ENCODE data around the gene MSI2. TPM values are rescaled to one million over a fixed set of nuclear protein-coding genes. Genes with fewer than 3 reads are reported as not detected.

The MSI2 gene
- total RNA-seq, 6 experiments from 2014 or later, result 12.0 to 22.6 (median 19.4) TPM

- WGBS (ENCODE audit: insufficient coverage, low coverage, low lambda C conversion rate, missing lambda C conversion rate), result 100% methylated on average over 2 of the region's 3 CpGs
- Histone ChIP-seq H3K4me3 (no peak overlapping the region), H3K27me3 (no peaks in the 10 kb centered on the region), H3K4me1 (peaks cover 0 to 21% (median 2%) of the 10 kb centered on the region in 4 donors), H3K36me3 (no peaks in the 10 kb centered on the region), H3K27ac (no peak overlapping the region), H3K9me3 (no peaks in the 10 kb centered on the region)
- no peak for DNase-seq
- no peak for ATAC-seq
- intact Hi-C loops (cut with DNase I), result loop anchor here in 1 of 2 donors (10.0 kb wide), 1 partner anchor 58 kb away; no protein-coding TSS in a partner anchor
- TF ChIP-seq POLR2A (IDR thresholded peaks at IDR 0.05), result no peak
These were observed 256.4 kb downstream of the MSI2 start for GRCh38 chr17:57512691-57513090.

DNA sequence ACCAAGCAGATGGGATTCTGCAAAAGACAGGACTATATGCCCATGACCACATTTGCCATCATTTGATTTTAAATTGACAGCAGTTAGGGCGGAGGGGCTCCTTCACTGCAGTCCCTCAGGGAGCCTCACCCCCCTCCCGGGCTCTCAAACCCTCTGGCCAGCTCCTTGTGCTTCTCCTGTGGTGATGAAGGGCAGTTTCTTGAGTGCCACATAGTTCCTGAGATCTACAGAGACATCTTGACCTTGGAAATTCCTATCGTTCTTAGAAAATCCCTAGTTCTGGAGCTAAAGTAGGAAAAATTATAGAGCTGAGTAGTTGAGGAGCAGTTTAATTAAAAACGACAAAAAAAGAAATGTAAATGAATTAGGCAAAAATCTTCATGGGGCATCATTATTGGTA, 257.2 kb downstream of the MSI2 start:
- H3K9me3 ChIP-seq, result no peaks in the 10 kb centered on the region
- DNase-seq, result no peak
- ATAC-seq, result no peak
- no peaks in the 10 kb centered on the region for H3K36me3 ChIP-seq
- WGBS (ENCODE audit: insufficient coverage, low coverage, low lambda C conversion rate, missing lambda C conversion rate), result 91% methylated on average over 4 of the region's 4 CpGs
- peaks cover 0 to 27% (median 2%) of the 10 kb centered on the region in 4 donors for H3K4me1 ChIP-seq
- no peak for TF ChIP-seq CTCF (IDR thresholded peaks at IDR 0.05)
- H3K27me3 ChIP-seq, result no peaks in the 10 kb centered on the region
- no peak overlapping the region for H3K4me3 ChIP-seq
- H3K27ac ChIP-seq, result no peak overlapping the region
- intact Hi-C loops (cut with DNase I), result loop anchor here in 1 of 2 donors (10.0 kb wide), 1 partner anchor 59 kb away; no protein-coding TSS in a partner anchor

DNA sequence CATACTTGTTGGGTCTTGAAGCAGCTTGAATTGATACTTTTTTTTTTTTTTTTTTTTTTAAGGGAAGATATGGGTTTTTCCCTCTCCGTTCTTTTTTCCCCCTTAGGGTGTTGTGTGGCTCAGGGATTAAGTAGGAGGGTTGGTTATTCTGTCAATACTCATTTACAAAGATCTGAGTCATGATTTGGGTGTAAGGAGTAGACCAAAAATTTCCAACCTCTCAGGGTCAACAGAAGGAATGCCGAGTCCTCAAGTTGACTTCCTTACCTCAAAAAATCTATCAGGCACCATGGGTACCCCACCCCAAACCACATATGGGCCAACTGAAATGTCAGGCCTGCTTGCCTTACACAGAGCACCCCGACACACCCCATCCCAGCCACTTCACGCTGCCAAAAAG, 258.3 kb downstream of the MSI2 start:
- no peak for ATAC-seq
- H3K4me1 ChIP-seq, result peaks cover 0 to 27% (median 2%) of the 10 kb centered on the region in 4 donors
- no peaks in the 10 kb centered on the region for H3K27me3 ChIP-seq
- H3K36me3 ChIP-seq, result no peaks in the 10 kb centered on the region
- no peaks in the 10 kb centered on the region for H3K9me3 ChIP-seq
- H3K4me3 ChIP-seq, result no peak overlapping the region
- no peak overlapping the region for H3K27ac ChIP-seq
- no peak for TF ChIP-seq CTCF (IDR thresholded peaks at IDR 0.05)
- TF ChIP-seq POLR2A (IDR thresholded peaks at IDR 0.05), result no peak
- 90% methylated on average over 4 of the region's 4 CpGs for WGBS (ENCODE audit: insufficient coverage, low coverage, low lambda C conversion rate, missing lambda C conversion rate)
- DNase-seq, result no peak
- intact Hi-C loops (cut with DNase I), result loop anchor here in 1 of 2 donors (10.0 kb wide), 1 partner anchor 60 kb away; no protein-coding TSS in a partner anchor

DNA sequence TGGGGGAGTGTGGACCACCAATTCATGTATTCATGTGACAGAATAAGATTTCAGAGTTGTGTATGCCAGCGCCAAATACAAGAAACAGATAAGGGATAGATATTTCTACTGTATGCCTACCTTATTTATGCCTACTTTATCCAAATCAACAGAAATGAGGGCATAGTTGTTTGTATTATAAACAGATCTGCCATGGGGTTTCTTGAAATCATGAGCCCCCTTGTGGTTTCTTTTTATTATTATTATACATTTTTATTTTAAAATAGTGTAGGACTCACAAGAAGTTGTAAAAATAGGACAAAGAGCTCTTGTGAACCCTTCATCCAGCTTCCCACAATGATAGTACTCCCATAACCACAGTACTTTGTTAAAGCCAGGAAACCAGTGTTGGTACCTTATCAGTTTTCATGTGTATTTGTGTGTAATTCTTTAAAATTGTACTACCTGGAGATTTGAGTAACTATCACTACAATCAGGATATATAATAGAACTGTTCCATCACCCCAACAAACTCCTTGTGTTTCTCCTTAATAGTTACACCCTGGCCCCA, 259.4 kb downstream of the MSI2 start:
- TF ChIP-seq POLR2A (IDR thresholded peaks at IDR 0.05) (no peak), CTCF (IDR thresholded peaks at IDR 0.05) (no peak)
- Histone ChIP-seq H3K9me3 (no peaks in the 10 kb centered on the region), H3K4me3 (no peak overlapping the region), H3K27ac (peak overlapping the region in 1 of 3 donors; percentile 22), H3K4me1 (peaks cover 0 to 27% (median 2%) of the 10 kb centered on the region in 4 donors), H3K27me3 (no peaks in the 10 kb centered on the region), H3K36me3 (no peaks in the 10 kb centered on the region)
- ATAC-seq (no peak), DNase-seq (no peak)
- 100% methylated on average over 1 of the region's 1 CpG for WGBS (ENCODE audit: insufficient coverage, low coverage, low lambda C conversion rate, missing lambda C conversion rate)
- intact Hi-C loops (cut with DNase I), result loop anchor here in 1 of 2 donors (10.0 kb wide), 1 partner anchor 61 kb away; no protein-coding TSS in a partner anchor

Data from right lobe of liver (tissue), 6 donors.